Activated T-helper 9 cell treated with anti-CD3 and anti-CD28 coated beads, Interleukin-2, amount 50 U/mL, for 16 hours (primary cell): ENCODE measurements around the gene LPAR5.
"Not testable (repeated sequence)": the region's sequence is repeated elsewhere in the genome, so short reads cannot be mapped to it uniquely, and the experiment has no call there.

Source experiments
- DNase-seq: peaks from one replicate; pipeline ENCODE4 v3.0.0-alpha.2; 2020; ENCODE audit warnings: low read depth

Gene LPAR5

GRCh38 chr12:6606331-6607131, 29.2 kb downstream of the LPAR5 start:
- peak; percentile 49 for DNase-seq

DNA sequence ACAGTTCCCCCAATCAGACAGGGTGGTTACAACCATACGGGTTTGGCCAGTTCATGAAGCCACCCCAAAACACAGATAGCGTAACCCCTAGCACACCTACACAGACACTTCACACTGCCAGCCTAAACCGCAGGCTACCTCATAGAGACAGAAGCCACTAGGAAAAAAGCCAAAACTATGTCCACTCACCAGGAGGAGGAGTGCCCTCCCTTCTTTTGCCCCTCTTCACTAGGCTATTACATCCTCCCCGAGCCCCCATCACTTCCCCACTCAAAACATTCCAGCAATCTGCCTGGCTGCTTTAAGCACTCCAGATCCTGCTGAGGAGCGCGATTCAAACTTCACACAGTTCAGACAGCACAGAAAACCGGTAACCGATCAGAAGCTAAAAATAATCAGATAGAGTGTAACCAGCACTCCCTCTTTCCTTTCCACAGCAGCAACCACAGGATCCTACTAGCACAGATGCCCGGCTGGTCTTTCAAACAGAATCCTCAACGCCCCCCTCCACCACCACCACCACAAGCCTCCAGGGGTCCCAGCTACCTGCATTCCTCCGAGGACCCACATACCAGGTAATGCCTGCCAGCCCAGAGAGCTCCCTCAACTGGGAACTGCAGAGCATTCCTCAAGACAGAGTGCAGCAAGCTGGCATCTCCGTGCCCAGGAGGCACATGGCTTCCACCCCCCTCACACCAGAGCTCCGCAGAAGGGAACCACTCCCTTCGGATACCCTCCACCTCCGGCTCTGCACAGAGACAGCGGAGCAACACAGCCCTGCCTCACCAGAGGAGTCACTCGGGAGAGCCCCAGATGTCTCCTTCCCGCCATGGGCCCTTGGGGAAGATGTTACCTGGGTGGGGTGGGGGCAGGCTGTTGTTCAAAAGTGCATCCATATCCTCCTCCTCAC, 30.1 kb downstream of the LPAR5 start:
- peak; percentile 28 for DNase-seq

DNA sequence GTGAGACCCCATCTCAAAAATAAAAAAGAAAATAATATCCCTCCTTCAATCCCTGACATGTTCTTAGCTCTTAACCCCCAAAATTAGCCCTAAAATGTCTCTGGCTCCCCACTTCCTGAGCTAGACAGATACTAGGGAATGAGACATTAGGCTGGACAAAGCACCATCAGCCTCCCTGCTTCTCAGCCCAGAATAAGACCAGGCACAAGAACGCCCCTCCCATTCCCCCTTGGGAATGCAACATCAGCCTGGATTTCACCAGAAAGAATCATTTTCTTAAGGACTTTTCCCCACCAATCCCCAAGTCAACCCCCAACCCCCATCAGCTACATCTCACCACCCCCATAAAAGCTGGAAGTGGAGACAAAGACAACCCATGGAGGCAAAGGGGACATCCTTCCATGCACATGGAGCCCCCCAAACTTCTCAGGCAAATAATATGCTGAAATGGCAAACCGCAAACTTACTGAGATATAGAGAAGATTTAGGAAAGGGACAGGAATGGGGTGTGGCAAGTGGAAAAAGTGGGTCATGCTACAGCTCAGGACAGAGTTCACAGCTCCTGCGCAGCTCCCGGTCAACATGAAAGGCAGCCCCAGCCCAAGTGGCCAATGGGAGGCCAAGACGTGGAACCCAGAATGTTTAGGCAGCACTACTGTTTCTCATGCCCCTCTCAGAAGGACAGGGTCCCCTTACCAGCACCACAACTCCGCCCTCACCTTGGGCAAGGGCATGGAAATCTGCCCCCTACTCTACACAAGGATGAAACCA, 31.3 kb downstream of the LPAR5 start:
- DNase-seq: no peak

GRCh38 chr12:6603095-6603567, 32.6 kb downstream of the LPAR5 start:
- no peak for DNase-seq

DNA sequence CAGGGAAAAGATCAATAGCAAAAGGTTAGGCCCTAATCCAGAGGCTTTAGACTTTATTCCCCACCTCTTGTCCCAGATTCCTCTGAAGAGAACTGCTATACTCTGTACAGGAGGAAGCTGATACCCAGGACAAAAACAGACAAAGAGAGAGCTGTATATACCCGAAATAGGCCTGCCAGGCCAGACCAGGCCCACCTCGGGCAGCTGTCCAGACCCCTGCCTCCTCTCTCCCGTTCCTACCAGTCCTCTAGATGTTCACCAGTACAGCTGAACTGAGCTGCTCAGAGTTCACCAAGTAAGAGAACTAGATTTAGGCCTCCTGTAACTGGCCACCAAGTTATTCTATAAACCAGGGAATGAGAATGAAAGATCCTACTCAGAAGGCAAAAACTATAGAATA, 33.2 kb downstream of the LPAR5 start:
- no peak for DNase-seq

GRCh38 chr12:6595673-6596072, 40.1 kb downstream of the LPAR5 start:
- DNase-seq: not testable (repeated sequence)

GRCh38 chr12:6592087-6592486, 43.7 kb downstream of the LPAR5 start:
- no peak for DNase-seq

- DNase-seq: not testable (repeated sequence)
Measured at GRCh38 chr12:6586569-6586968, 49.2 kb downstream of the LPAR5 start.

- DNase-seq: no peak
Measured at GRCh38 chr12:6584293-6584692, 51.5 kb downstream of the LPAR5 start.

DNA sequence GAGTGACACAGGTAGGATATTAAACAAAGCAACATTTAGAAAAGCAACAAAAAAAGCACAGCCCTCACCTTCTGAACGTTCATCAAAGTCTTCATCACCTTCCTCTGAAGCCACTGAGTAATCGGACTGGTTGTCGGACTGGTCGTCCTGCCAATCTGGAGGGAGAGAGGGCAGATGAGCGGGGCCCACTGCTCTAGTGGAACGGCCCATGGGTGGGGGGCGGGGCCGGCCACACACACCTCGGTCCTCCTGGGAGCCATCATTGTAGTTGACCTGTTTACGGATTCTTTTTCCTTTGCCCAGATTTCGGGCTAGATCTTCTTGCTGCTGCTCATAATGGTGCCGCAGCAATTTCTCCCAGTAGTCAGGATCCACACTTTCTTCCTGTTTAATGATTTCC, 52.8 kb downstream of the LPAR5 start:
- no peak for DNase-seq

DNA sequence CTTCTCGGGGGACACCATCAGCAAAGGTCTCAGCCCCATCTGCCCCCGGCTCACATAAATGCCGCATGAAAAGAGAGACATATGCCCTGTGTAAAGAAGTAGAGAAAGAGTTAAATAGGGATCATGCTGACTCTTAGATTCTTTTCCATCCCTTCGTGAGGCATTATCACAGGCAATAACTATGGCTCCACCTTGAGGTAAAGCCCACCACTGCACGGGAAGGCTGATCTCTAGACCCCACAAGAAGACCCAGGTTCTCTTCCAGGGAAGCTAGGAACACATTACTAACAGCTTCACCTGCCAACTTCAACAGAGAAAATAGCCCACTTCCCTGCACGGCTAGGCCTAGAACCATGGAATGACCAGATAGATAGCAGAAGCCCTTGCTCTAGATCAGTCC, 53.6 kb downstream of the LPAR5 start:
- DNase-seq: no peak

DNA sequence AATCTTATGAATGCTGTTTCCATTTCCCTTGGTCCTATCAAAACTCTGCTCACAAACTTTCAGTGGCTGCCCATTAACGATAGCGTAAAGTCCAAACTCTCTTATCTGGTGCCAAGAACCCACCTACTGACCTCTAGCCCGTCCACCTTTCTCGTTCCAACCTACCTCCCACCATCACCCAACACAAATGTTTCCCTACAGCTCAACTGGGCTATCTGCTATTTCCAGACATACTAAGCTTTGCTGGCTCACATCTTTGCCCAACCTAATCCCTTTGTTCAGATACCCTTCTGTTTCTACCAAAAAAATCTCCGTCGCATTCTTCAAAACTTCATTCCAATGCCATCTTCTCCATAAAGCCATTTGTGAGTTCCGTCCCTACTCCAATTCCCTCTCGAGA, 60.1 kb downstream of the LPAR5 start:
- DNase-seq: no peak

DNA sequence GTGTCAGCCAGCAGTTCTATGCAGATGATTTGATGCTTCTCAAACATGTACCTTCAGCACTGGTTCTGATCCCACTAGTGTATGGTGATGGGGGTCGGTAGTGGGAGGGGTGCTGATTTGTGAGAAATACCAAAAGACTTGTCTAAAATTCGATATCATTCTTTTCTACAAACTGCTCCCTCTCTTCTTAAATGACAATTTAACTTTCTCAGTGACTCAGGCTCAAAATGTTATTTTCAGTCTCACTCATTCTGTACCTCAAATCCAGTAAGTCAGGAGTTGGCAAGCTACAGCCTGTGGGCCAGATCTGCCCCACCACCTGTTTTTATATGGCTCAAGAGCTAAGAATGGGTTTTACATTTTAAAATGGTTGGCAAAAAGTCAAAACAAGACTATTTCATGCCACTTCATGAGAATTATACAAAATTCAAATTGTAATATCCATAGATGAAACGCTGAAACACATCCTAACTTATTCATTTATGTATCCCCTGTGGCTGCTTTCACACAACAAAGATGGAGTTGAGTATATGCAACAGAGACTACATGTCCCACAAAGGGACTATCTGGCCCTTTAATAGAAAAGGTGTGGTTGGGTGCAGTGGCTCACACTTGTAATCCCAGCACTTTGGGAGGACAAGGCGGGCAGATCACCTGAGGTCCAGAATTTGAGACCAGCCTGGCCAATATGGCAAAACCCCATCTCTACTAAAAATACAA, 61.0 kb downstream of the LPAR5 start:
- DNase-seq: no peak

DNA sequence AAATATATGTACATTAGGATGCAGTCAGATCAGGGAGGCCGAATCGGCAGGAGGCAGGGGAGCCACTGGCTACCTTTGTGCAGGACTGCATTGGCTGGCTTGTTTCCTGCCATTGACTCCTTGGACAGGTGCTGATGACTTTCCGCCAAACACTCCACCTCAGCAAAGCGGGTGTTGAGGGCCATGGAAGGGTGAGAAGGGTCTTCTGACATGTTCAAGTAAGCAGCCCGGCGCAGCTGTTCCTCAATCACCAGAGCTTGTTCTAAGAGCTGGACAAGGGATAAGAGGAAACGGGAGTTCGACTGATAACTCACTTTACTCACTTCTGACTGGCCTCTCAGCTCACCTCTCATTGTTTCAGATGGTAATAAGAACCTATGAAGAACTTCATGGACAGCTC, 62.8 kb downstream of the LPAR5 start:
- DNase-seq: no peak

DNA sequence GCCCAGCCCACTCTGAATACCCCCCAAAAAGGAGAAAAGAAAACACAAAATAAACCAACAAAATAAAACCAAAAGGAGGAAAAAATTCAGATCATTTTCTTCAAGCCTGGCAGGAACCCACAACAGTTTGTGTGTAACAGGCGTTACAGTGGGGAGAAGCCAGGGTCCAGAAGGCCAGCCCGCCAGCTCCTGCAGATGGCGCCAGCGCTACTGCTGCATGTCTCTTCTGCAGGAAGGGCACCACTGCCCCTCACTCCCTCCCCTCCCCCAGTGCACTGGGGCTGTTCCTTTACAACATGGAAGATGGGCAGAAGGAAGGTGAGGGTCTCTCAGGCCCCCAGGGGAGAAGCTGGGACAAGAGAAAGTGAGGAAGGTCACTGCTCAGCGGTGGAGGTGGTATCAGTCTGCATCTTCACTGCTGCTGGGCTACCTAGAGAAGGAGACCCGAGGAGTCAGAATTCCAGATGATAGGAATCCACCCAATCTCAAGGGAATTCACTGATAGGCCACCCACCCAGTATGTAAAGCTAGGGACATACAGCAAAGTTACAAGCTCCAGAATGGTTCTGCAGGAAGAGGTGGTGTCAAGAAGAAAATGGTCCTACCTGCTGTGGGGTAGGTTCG, 65.4 kb downstream of the LPAR5 start:
- no peak for DNase-seq

GRCh38 chr12:6569786-6570185, 66.0 kb downstream of the LPAR5 start:
- no peak for DNase-seq

GRCh38 chr12:6569312-6569711, 66.4 kb downstream of the LPAR5 start:
- no peak for DNase-seq
